ENCODE results near the gene MYL9. TPM values are rescaled to one million over a fixed set of nuclear protein-coding genes. Genes with fewer than 3 reads are reported as not detected.

The MYL9 gene
- polyA plus RNA-seq, 1 donor from 2014 or later = not detected

GRCh38 chr20:36591854-36592641 lies 50.7 kb downstream of the MYL9 start:
- Histone ChIP-seq H3K36me3 (ENCODE audit: insufficient read depth, low read length) (no peaks in the 10 kb centered on the region), H3K79me2 (replicated peaks; ENCODE audit: insufficient read depth, low read length) (no peaks in the 10 kb centered on the region), H3K9me3 (ENCODE audit: low read length) (no peaks in the 10 kb centered on the region), H4K20me1 (ENCODE audit: insufficient read depth) (no peaks in the 10 kb centered on the region), H3K27me3 (ENCODE audit: insufficient read depth, low read depth, low read length) (no peaks in the 10 kb centered on the region), H3K9ac (ENCODE audit: low read length) (no peak overlapping the region), H3K27ac (ENCODE audit: low read length) (no peak overlapping the region), H3K9me2 (ENCODE audit: insufficient read depth, low read length) (no peaks in the 10 kb centered on the region), H2AFZ (ENCODE audit: low read depth, low read length) (no peak overlapping the region), H3F3A (ENCODE audit: insufficient read depth, low read length, poor library complexity, severe bottlenecking) (no peaks in the 10 kb centered on the region), H3K4me2 (ENCODE audit: low read length) (no peak overlapping the region), H3K4me3 (ENCODE audit: low read length) (no peak overlapping the region)
- TF ChIP-seq RAD21 (conservative IDR thresholded peaks at IDR 0.05) (no peak), TAF1 (IDR thresholded peaks at IDR 0.05; ENCODE audit: low read depth) (no peak), POLR2AphosphoS5 (IDR thresholded peaks at IDR 0.05) (no peak), EP300 (conservative IDR thresholded peaks at IDR 0.05; ENCODE audit: poor library complexity, severe bottlenecking) (no peak), SMC3 (conservative IDR thresholded peaks at IDR 0.05; ENCODE audit: poor library complexity) (peak; percentile 52), CTCF (IDR thresholded peaks at IDR 0.05; ENCODE audit: poor library complexity, severe bottlenecking) (peak; percentile 40)

GRCh38 chr20:36593347-36593929 lies 52.1 kb downstream of the MYL9 start:
- no peak overlapping the region for H2AFZ ChIP-seq (ENCODE audit: low read depth, low read length)
- no peaks in the 10 kb centered on the region for H3K36me3 ChIP-seq (ENCODE audit: insufficient read depth, low read length)
- no peaks in the 10 kb centered on the region for H3K9me2 ChIP-seq (ENCODE audit: insufficient read depth, low read length)
- no peak overlapping the region for H3K4me3 ChIP-seq (ENCODE audit: low read length)
- no peak overlapping the region for H3K4me2 ChIP-seq (ENCODE audit: low read length)
- H3K27ac ChIP-seq (ENCODE audit: low read length) = no peak overlapping the region
- H3K27me3 ChIP-seq (ENCODE audit: insufficient read depth, low read depth, low read length) = no peaks in the 10 kb centered on the region
- H3K9ac ChIP-seq (ENCODE audit: low read length) = no peak overlapping the region
- H3K79me2 ChIP-seq (replicated peaks; ENCODE audit: insufficient read depth, low read length) = no peaks in the 10 kb centered on the region
- no peaks in the 10 kb centered on the region for H3F3A ChIP-seq (ENCODE audit: insufficient read depth, low read length, poor library complexity, severe bottlenecking)
- H3K9me3 ChIP-seq (ENCODE audit: low read length) = no peaks in the 10 kb centered on the region
- TF ChIP-seq POLR2AphosphoS5 (IDR thresholded peaks at IDR 0.05) (no peak), RAD21 (conservative IDR thresholded peaks at IDR 0.05) (no peak), MXI1 (conservative IDR thresholded peaks at IDR 0.05; ENCODE audit: poor library complexity, severe bottlenecking) (no peak), CTCF (IDR thresholded peaks at IDR 0.05; ENCODE audit: poor library complexity, severe bottlenecking) (no peak), TAF1 (IDR thresholded peaks at IDR 0.05; ENCODE audit: low read depth) (no peak), EZH2 (IDR thresholded peaks at IDR 0.05; ENCODE audit: borderline replicate concordance, insufficient read depth, low read length, poor library complexity, severe bottlenecking) (no peak)
- H4K20me1 ChIP-seq (ENCODE audit: insufficient read depth) = no peaks in the 10 kb centered on the region
